GM18867 (cell line): Measurements from ENCODE around the gene SUCLG1.
"Not testable (repeated sequence)": the region's sequence is repeated elsewhere in the genome, so short reads cannot be mapped to it uniquely, and the experiment has no call there.

Experiments
- ATAC-seq: cut with Tn5 transposase; IDR thresholded peaks from one replicate; pipeline ENCODE4 v1.9.1; 2021; ENCODE audit warnings: mild to moderate bottlenecking, moderate library complexity; ENCODE audit not compliant: unreplicated experiment

Gene SUCLG1

DNA sequence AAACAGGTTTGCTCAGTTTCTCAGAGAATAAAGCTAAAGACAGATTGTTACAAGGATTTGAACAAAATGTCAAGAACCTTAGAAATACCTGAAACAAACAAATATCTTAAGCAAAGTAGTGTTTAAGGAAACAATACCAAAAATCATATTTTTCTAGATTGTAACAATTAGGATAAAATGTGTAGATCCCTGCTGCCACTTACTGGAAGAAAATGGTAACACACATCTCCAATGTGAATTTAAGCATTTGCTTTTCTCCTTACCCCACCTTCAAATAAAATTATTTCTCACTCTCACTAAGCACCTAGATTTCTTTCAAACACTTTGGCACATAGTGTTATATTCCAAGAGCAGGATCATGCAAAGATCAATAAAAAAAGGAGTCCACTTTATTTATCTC is 34.9 kb downstream of the SUCLG1 start:
- ATAC-seq = no peak

DNA sequence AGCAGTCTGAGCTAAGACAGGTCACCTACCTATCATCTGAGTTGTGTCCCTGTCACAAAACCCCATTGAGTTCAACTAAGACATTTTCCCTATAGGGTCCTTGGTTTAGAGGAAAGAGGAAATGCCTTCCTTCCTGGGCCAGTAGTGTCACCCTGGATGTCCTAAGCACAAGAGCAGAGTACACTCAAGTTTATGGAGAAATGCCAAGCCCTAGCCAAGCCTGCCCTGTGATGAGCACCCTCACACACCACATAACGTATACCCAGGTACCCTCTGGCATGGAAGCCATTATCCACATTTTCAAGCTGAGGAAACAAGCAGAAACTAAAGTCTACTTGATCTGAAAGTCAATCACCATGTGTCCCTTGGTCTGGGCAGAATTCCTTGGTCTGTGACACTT is 37.3 kb downstream of the SUCLG1 start:
- ATAC-seq = no peak

DNA sequence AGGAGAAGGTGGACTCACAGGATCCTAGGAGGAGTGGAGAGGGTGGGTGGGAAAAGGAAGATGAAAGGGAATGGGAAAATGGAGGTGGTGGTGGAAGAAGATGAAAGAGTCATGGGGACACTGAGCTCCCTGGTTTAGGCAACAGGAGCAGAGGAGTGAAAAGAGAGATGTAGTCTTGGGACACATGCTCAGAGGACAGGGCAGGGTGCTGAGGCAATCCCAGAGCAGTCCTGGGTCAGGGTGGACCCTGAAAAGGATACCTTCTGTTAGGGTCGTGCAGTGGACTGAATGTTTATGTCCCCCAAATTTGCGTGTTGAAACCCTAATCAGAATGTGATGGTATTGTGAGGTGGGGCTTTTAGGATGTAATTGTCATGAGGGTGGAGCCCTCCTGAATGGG is 37.9 kb downstream of the SUCLG1 start:
- ATAC-seq = no peak

DNA sequence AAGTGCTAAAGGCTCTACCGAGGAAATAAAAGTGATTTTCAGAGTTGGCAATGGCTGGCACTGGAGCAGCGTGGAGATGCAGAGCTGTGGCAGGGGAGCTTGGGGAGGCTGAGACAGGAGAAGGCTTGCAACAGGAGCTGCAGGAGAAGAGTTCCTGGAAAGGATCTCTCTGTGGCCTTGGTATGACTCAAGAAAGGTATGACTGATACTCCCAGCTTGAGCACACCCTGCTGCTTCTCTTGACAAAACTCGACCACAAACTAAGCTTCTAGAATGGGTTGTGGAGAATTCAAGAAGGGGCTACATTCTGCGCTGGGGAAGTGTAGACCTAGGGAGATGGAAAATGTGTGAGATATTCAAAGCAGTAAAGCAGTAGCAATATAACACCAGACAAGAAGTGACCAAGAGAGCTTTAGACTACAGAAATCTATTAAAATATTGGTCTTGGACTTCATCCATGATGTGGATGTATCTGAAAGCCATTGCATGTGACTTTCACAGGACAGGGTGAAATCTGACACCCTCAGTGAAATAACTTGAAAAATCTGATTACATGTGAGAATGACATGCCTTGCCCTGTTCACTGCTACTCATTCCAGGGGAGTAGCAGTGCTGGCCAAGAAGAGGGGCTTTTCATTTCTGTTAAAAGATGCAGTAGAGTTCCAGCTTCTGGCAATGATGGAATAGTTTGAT is 41.5 kb downstream of the SUCLG1 start:
- ATAC-seq = no peak

DNA sequence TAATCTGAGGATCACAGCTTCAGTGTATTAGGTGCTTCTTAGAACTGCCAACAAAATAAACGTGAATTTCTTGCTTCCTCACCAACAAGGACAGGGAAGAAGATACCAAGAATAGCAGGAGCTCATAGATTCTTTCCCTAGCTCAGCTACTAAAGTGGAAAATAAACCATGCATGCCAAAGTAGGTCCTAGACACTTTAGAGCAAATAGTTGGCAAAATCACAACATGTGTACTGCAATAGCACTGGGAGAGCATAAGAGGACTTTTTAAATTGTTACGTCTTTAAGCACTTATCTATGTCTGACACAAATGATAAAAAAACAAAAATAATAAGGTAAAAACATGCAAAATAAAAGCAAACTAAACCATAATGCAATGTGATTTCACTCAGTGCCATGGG is 49.5 kb downstream of the SUCLG1 start:
- no peak for ATAC-seq

DNA sequence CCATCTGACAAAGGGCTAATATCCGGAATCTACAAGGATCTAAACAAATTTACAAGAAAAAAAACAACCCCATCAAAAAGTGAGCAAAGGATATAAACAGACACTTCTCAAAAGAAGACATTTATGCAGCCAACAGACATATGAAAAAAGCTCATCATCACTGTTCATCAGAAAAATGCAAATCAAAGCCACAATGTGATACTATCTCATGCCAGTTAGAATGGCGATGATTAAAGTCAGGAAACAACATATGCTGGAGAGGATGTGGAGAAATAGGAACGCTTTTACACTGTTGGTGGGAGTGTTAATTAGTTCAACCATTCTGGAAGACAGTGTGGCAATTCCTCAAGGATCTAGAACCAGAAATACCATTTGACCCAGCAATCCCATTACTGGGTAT is 57.0 kb downstream of the SUCLG1 start:
- not testable (repeated sequence) for ATAC-seq

DNA sequence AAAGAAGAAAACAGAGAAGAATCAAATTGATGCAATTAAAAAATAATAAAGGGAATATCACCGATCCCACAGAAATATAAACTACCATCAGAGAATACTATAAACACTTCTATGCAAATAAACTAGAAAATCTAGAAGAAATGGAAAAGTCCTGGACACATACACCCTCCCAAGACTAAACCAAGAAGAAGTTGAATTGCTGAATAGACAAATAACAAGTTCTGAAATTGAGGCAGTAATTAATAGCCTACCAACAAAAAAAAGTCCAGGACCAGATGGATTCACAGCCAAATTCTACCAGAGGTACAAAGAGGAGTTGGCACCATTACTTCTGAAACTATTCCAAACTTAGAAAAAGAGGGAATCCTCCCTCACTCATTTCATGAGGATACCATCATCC is 59.2 kb downstream of the SUCLG1 start:
- not testable (repeated sequence) for ATAC-seq

DNA sequence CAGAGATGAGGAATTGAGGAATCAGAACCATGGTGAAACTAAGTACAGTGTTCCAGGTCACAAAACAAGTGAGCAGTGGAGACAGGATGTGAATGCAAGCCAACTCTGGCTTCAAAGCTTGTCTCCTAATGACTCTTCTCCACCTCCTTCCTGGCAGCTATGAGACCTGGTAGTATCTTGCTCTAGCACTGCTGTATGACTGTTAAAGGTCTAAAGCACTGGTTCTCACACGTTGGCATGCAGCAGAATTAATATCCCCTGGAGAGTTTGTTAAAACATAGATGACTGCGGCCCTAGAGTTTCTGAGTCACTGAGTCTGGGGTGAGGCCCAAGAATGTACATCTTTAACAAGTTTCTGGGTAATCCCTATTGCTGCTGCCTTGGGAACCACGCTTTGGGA is 63.3 kb downstream of the SUCLG1 start:
- no peak for ATAC-seq

DNA sequence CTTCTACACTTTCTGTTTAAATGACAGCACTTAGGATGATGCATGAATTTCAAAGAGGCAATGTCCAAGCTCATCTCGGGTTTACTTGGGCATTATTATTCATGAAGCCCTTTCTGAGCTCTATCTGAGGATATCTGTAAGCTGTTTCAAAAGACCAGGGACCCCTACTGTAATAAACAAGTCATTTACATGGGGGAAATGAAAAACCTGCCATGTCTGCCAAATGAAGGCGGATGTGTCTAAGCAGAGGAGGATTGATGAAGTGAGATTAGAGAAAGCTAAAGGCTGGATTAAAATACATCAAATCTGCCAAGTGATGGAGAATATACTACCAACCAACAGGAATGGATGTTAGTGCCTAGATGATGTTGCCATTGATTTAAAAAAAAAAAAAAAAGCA is 64.5 kb downstream of the SUCLG1 start:
- no peak for ATAC-seq

DNA sequence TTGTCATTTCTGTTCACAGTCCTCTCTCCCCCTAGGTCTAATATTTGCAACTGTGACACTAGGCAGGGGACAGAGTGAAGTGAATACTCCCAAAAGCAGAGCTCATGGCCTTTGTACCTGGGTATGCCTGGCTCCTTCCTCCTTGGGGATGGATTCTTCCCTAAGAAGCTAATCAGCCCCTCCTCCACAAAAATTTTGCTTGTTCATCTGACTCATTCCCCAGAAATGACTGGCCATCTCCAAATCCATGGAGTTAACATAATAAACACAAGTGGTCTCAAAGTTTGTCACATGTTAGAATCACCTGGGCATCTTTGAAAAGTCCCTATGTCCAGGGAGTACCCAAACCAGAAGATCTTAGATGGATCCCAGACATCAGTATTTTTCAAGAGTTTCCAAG is 65.3 kb downstream of the SUCLG1 start:
- ATAC-seq = no peak

DNA sequence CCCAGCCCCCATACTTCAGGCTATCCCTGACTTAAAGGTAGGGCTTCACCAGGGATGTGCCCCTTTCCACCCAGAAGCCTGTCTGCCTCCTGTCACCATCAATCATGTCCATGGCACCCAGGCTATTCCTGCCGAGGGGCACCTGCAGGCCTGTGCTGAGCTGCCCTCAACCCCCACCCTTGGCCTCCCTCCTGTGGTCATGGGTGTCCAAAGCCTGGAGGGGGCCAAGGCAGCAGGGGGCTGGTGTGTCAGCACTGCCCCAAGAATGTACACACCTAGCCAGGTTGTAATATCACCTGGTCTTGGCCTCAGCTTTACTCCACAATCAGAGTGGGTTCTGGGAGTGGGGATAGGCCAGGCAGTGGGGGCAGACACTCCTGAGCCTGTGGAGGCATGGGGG is 69.3 kb downstream of the SUCLG1 start:
- ATAC-seq = no peak

DNA sequence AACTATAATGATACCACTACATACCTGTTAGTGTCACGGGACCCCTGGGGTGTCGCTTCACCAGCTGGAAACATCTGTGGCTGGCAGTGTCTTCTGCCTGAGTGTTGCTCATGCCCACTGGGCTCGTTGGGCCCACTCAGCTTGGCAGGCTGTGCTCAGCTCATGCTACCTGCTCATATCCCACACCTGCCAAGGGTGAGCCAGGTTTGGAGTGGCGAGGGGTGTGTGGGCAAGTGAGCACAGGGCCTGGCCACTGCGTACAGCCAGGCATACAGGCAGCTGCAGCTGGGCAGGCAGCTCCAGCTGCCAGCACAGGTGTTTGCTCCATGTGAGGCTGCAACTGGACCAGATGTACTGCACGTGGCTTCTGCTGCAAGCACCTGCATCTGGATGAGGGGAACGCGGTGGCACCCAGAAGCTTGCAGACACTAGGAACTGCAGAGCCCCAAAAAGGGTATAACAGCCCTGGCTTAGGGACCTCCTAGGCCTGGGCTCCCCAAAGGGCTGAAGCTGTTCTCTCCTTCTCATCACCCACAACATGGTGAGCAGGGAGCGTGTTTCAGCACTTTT is 70.1 kb downstream of the SUCLG1 start:
- no peak for ATAC-seq

DNA sequence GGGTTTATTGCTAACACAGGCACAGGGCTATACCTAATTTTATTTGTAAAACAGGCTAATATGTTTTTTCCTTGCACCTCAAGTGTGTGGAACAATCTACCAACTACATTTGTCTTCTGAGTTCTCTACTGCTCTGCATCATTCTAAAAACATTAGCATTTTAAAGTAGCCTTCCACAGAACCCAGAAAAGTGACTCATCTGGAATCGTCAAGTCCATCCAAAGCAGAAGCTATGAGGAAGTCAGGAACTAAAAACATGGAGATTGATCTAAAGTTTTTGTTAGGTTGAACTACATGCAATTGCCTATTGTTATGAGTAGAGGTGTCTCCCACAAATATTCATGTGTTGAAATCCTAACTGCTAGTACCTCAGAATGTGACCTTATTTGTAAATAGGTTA is 70.9 kb downstream of the SUCLG1 start:
- ATAC-seq = no peak

DNA sequence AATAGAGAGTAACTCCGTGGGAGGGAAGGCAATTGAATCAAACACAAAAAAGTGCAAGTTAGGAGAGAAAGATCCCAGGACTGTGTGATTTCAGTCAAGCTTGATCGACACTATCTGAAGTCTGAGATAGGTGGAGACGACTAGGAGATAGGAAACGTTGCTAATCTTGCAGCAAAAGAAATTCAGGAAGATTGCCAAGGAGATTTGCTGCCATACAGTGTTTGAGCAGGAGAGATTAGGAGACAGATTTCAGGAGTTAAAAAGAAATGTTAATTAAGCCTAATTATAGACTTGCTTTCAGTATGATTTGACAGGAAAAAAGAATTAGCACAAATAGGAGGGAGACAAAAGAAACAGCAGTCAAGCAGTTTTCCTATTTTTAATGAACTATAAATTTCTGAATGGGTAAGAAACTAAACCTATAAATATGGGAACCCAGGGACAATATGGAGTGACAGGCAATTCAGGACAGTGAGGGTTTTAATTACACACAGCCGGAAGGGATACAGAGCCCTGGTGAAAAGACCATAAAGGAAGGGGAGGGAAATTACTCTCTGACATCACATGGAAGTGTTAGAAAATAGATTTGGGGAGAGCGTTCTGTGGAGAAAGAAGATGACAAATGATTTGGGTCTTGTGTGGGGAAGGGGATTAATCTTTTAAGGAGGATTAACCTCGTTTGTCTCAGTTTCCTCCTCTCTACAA is 72.6 kb downstream of the SUCLG1 start:
- ATAC-seq = no peak

DNA sequence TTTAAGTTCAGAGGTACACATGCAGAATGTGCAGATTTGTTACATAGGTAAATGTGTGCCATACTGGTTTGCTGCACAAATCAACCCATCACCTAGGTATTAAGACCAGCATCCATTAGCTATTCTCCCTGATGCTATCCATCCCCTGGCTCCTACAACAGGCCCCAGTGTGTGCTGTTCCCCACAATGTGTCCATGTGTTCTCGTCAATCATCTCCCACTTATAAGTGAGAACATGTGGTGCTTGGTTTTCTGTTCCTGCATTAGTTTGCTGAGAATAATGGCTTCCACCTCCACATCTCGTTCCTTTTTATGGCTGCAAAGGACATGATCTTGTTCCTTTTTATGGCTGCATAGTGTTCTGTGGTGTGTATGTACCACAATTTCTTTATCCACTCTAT is 75.8 kb downstream of the SUCLG1 start:
- no peak for ATAC-seq

DNA sequence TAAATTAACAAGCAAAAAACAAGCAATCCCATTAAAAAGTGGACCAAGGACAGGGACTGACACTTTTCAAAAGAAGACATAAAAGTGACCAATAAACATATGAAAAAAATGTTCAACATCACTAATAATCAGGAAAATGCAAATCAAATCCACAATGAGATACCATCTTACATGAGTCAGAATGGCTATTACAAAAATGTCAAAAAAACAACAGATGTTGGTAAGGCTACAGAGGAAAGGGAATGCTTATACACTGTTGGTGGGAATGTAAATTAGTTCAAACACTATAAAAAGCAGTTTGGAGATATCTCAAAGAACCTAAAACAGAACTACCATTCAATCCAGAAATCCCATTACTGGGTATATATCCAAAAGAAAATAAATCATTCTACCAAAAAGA is 78.2 kb downstream of the SUCLG1 start:
- no peak for ATAC-seq

DNA sequence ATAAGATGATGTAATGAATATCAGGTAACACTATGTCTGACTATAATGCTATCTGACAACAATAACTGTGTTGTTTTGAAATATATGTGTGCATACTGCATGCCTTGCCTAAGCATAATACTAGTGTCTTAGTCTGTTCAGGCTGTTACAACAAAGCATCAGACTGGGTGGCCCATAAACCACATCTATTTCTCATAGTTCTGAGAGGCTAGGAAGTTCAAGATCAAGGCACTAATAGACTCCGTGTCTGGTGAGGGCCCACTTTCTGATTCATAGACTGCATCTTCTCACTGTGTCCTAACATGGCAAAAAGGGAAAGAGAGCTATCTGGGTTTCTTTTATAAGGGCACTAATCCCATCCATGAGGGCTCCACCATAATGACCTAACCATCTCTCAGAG is 80.1 kb downstream of the SUCLG1 start:
- ATAC-seq = no peak

DNA sequence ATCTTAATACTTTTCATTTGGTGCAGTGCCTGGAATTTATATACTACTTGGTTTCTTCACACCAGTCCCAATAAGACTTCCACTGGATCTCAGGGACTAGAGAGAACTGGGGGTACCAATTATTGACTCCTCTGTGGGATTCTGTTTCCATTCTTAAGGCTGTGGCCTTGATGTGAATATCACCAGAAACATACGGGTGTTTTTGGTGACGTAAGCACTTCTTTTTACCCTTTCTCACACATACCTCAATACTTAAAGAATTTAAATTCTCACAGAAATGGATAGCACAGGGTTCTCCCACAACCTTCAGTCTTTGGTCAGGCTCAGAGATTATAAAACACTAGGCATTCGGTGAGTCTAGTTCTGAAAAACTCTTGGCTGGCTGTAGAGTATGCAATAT is 84.1 kb downstream of the SUCLG1 start:
- no peak for ATAC-seq

DNA sequence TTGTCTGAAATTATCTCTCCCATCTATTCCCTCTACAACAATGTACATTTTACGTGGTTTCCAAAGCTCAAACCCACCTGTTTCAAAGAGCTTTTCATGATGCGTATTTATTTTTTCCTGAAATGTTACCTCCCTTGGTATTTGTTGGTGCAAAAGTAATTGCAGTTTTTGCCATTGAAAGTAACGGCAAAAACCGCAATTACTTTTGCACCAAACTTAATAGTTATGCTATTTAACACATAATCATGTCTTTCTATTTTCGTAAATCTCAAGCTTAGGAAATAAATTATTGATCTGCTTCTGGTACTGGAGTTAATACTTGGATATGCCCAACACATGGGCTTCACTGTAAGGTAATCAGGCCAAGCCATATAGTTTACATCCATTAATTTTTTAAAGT is 85.2 kb downstream of the SUCLG1 start:
- ATAC-seq = no peak
